Gastrocnemius medialis (tissue), 4 donors: Measurements from ENCODE around the gene ANGPTL8. TPM values are rescaled to one million over a fixed set of nuclear protein-coding genes. Genes with fewer than 3 reads are reported as not detected.

Source experiments
- ATAC-seq, 2 donors: fragments of 150-250 bp; one replicate each; pipeline ENCODE4 v1.9.1; 2016
- DNase-seq, 2 donors: peaks; one replicate each; pipeline ENCODE4 v3.0.0-alpha.2; 2019
- H3K27ac ChIP-seq, 4 donors: fragments of 200-600 bp; sonication (generic); 1 replicate in 1 of 4; 2 replicates in 3 of 4; pipeline ENCODE4 v1.5.1; 2016 to 2018; ENCODE audit warnings: mild to moderate bottlenecking in 2 of 4, moderate library complexity in 1 of 4
- H3K27me3 ChIP-seq, 3 donors: fragments of 200-600 bp; sonication (generic) in 2 of 3; 1 replicate in 1 of 3; 2 replicates in 2 of 3; pipeline versions ENCODE4 v1.5.1 to v1.6.0; 2016 to 2019; ENCODE audit warnings: mild to moderate bottlenecking in 1 of 3, moderate library complexity in 1 of 3
- H3K36me3 ChIP-seq, 2 donors: fragments of 200-600 bp; sonication (generic) in 1 of 2; one replicate each; pipeline ENCODE4 v1.5.1; 2017 to 2018
- H3K4me1 ChIP-seq, 2 donors: fragments of 200-600 bp; sonication (generic) in 1 of 2; one replicate each; pipeline ENCODE4 v1.5.1; 2016 to 2017; ENCODE audit warnings: mild to moderate bottlenecking in 2 of 2
- H3K4me3 ChIP-seq, 4 donors: fragments of 200-600 bp; sonication (generic) in 3 of 4; 1 replicate in 1 of 4; 2 replicates in 3 of 4; pipeline ENCODE4 v1.5.1; 2016 to 2019; ENCODE audit warnings: mild to moderate bottlenecking in 2 of 4
- H3K9me3 ChIP-seq, 3 donors: fragments of 200-600 bp; sonication (generic) in 2 of 3; 1 replicate in 1 of 3; 2 replicates in 2 of 3; pipeline ENCODE4 v1.5.1; 2016 to 2019
- POLR2A ChIP-seq, 2 donors: fragments of 450-650 bp; IDR thresholded peaks; one replicate each; pipeline ENCODE4 v1.6.1; 2017; ENCODE audit warnings: antibody characterized with exemption in 2 of 2, mild to moderate bottlenecking in 2 of 2, moderate library complexity in 2 of 2
- in situ Hi-C, 4 donors: fragments of 200-750 bp; cut with MboI; loops; one replicate each; pipeline versions ENCODE4 v1.15.0 to v1.8.0; 2017; ENCODE audit warnings: low sequenced_read_pairs in 4 of 4
- intact Hi-C: fragments of 100-400 bp; cut with DNase I; formaldehyde crosslinking; loops from one replicate; pipeline ENCODE4 v1.15.1; 2023; ENCODE audit warnings: low total_unique reads
- total RNA-seq, 4 donors: library from RNA; depleted of rRNA; stranded (reverse); fragments of >200 nt; gene quantifications; one replicate each; pipeline versions ENCODE4 v1.1.0 to v1.2.3, GENCODE V29; 2016
- TF ChIP-seq, protein P1 (sequence below), 5 experiments: fragments of 450-650 bp in 3 of 5; fragments of 200-600 bp in 2 of 5; sonication (generic) in 2 of 5; IDR thresholded peaks in 4 of 5; conservative IDR thresholded peaks in 1 of 5; 1 replicate in 4 of 5; 2 replicates in 1 of 5; pipeline ENCODE4 v1.5.1; 2016 to 2019; ENCODE audit warnings: antibody characterized with exemption in 5 of 5, mild to moderate bottlenecking in 3 of 5, moderate library complexity in 3 of 5

ANGPTL8 gene
- total RNA-seq, 4 donors from 2014 or later: 0.47 TPM; not detected in 3

DNA sequence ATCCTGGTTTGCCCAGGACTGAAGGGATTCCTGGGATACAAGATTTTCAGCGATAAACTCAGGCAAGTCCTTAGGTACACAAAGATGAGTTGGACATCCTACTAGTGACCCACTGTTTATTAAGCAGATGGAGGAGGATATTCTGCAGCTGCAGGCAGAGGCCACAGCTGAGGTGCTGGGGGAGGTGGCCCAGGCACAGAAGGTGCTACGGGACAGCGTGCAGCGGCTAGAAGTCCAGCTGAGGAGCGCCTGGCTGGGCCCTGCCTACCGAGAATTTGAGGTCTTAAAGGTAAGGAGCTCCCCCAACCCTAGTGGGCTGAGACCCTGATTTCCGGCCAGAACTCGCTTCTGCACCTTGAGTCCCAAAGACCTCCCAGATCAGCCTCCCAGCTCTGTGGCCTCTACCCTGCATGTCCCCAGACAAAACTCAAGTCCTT, 607 bp downstream of the ANGPTL8 start:
- no peaks in the 10 kb centered on the region for H3K9me3 ChIP-seq
- no peak overlapping the region for H3K27ac ChIP-seq
- intact Hi-C loops (loop anchor here (5.0 kb wide), 1 partner anchor 347 kb away; no protein-coding TSS in a partner anchor), in situ Hi-C loops (no loop called here)
- H3K36me3 ChIP-seq: peaks cover 0 to 16% of the 10 kb centered on the region in 2 donors
- H3K27me3 ChIP-seq: no peaks in the 10 kb centered on the region
- ATAC-seq: no peak
- H3K4me3 ChIP-seq: no peak overlapping the region
- TF ChIP-seq POLR2A (IDR thresholded peaks at IDR 0.05): no peak
- TF ChIP-seq, protein P1, sequence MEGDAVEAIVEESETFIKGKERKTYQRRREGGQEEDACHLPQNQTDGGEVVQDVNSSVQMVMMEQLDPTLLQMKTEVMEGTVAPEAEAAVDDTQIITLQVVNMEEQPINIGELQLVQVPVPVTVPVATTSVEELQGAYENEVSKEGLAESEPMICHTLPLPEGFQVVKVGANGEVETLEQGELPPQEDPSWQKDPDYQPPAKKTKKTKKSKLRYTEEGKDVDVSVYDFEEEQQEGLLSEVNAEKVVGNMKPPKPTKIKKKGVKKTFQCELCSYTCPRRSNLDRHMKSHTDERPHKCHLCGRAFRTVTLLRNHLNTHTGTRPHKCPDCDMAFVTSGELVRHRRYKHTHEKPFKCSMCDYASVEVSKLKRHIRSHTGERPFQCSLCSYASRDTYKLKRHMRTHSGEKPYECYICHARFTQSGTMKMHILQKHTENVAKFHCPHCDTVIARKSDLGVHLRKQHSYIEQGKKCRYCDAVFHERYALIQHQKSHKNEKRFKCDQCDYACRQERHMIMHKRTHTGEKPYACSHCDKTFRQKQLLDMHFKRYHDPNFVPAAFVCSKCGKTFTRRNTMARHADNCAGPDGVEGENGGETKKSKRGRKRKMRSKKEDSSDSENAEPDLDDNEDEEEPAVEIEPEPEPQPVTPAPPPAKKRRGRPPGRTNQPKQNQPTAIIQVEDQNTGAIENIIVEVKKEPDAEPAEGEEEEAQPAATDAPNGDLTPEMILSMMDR (IDR thresholded peaks at IDR 0.05 in 4 of 5, conservative IDR thresholded peaks at IDR 0.05 in 1 of 5): no peak
- H3K4me1 ChIP-seq: no peaks in the 10 kb centered on the region
- DNase-seq: no peak

DNA sequence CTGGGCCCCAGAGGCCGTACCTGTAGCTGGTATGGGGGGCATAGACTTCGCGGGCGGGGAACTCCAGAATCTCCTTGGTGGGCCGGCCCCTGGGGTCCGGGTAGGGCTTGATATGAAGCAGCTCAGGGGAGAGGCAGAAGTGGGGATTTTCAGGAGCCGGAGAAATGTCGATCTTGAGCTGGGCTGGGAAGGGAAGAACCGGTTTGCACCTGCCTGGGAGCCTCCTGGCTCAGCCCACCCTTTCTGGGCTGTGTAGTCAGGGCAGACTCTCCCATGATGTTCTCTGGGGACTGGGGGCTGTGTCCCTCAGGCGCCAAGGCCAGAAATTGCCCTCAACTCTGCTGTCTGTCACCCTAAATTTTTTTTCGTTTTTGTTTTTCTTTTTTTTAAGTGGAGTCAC, 2.6 kb downstream of the ANGPTL8 start:
- ATAC-seq (no peak), DNase-seq (no peak)
- no peak for TF ChIP-seq POLR2A (IDR thresholded peaks at IDR 0.05)
- TF ChIP-seq, protein P1 (IDR thresholded peaks at IDR 0.05 in 4 of 5, conservative IDR thresholded peaks at IDR 0.05 in 1 of 5): no peak
- no peaks in the 10 kb centered on the region for H3K9me3 ChIP-seq
- no peaks in the 10 kb centered on the region for H3K27me3 ChIP-seq
- no peak overlapping the region for H3K4me3 ChIP-seq
- no peak overlapping the region for H3K27ac ChIP-seq
- in situ Hi-C loops (no loop called here), intact Hi-C loops (loop anchor here (5.0 kb wide), 1 partner anchor 345 kb away; no protein-coding TSS in a partner anchor)
- peaks cover 0 to 14% of the 10 kb centered on the region in 2 donors for H3K36me3 ChIP-seq
- peaks cover 0 to 4% of the 10 kb centered on the region in 2 donors for H3K4me1 ChIP-seq

DNA sequence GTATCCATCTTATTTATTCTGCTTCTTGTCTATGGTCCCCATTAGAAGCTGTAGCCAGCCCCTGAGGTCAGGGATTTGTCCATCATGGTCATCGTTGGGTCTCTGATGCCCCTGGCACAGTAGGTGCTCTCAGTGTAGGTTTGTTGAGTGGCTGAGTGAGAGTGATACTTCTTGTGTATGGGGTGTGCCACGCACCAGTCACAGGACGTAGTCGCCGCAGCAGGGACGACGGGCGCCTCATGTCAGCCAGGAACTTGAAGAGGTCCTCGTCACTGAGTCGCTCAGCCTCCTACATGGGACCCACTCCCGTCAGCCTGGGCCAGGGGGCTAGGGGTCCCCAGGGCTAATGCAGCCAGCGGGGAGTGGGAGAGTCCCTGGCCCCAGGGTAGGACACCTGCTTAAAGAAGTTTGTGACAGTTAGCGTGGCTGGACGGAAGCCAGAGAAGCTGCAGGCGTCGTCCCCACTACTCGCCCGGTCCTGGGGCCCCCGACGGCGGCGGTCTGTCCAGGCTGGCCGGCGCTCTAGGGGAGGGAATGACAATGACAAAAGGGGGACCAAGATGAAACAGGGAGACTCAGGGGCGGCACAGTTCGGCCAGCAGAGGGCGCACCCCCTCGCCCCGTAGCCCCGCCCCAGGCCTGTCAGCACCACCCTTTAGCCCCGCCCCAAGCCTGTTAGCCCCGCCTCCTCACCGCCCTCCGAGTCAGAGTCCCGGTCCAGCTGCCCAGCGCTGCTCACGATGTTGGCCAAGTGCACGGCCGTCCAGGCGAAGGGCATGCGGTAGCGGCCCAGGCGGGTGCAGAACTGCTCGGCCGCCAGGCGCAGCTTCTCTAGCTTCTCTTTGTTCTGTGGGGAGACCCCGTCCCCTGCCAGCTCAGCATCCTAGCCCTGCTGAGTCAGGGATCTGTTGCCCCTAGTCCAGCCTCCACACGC, 3.7 kb downstream of the ANGPTL8 start:
- peak; percentile 75 to 83 for ATAC-seq
- no peak overlapping the region for H3K4me3 ChIP-seq
- H3K27me3 ChIP-seq: no peaks in the 10 kb centered on the region
- TF ChIP-seq POLR2A (IDR thresholded peaks at IDR 0.05): peak in 1 of 2 donors; percentile 48
- TF ChIP-seq, protein P1 (IDR thresholded peaks at IDR 0.05 in 4 of 5, conservative IDR thresholded peaks at IDR 0.05 in 1 of 5): peak; percentile 20 to 80 (median 71)
- H3K36me3 ChIP-seq: peaks cover 0 to 11% of the 10 kb centered on the region in 2 donors
- intact Hi-C loops: loop anchor here (5.0 kb wide), 1 partner anchor 344 kb away; no protein-coding TSS in a partner anchor
- no peaks in the 10 kb centered on the region for H3K9me3 ChIP-seq
- in situ Hi-C loops: no loop called here
- peak; percentile 76 to 80 for DNase-seq
- H3K27ac ChIP-seq: peak overlapping the region; percentile 47 to 77 (median 68)
- peaks cover 4 to 6% of the 10 kb centered on the region in 2 donors for H3K4me1 ChIP-seq

DNA sequence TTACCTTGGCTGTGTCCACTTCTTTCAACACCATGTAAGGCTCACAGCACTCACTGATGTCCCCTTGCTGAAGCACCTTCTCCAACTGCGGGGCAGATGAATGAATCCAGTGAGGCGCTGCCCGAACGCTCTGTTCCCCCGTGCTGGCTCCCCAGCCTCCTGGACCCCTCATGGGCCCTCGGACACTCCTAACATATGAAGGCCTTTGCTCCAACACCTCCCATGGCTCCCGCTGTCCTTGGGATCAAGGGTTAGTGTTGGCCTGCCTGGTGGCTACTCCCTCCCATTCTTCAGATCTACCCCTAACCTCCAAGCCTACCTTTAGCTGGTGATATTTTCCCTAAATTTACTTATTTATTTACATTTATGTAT, 4.4 kb downstream of the ANGPTL8 start:
- DNase-seq: no peak
- in situ Hi-C loops: no loop called here
- no peaks in the 10 kb centered on the region for H3K27me3 ChIP-seq
- H3K27ac ChIP-seq: peak overlapping the region; percentile 10 to 77 (median 68)
- H3K4me3 ChIP-seq: no peak overlapping the region
- intact Hi-C loops: loop anchor here (5.0 kb wide), 1 partner anchor 344 kb away; no protein-coding TSS in a partner anchor
- ATAC-seq: peak in 1 of 2 donors; percentile 15
- H3K9me3 ChIP-seq: no peaks in the 10 kb centered on the region
- H3K36me3 ChIP-seq: peaks cover 0 to 9% of the 10 kb centered on the region in 2 donors
- H3K4me1 ChIP-seq: peaks cover 6 to 8% of the 10 kb centered on the region in 2 donors
- TF ChIP-seq, protein P1 (IDR thresholded peaks at IDR 0.05 in 4 of 5, conservative IDR thresholded peaks at IDR 0.05 in 1 of 5): no peak
- TF ChIP-seq POLR2A (IDR thresholded peaks at IDR 0.05): no peak
